Measurements from ENCODE around the gene POLRMT. TPM values are rescaled to one million over a fixed set of nuclear protein-coding genes. Genes with fewer than 3 reads are reported as not detected.

Gene POLRMT
- total RNA-seq, 4 donors from 2014 or later: 17.3 to 33.8 (median 30.1) TPM

- no peak for ATAC-seq (ENCODE audit: low FRiP score)
- no peak for DNase-seq (ENCODE audit: low spot score)
- TF ChIP-seq CTCF (IDR thresholded peaks at IDR 0.05): no peak
These were observed 37.1 kb downstream of the POLRMT start for GRCh38 chr19:596263-596655.

- no peak for TF ChIP-seq CTCF (IDR thresholded peaks at IDR 0.05)
- ATAC-seq (ENCODE audit: low FRiP score) (no peak), DNase-seq (ENCODE audit: low spot score) (no peak)
These were observed 37.7 kb downstream of the POLRMT start for GRCh38 chr19:595326-596262.

- no peak for TF ChIP-seq CTCF (IDR thresholded peaks at IDR 0.05)
- no peak for DNase-seq (ENCODE audit: low spot score)
- ATAC-seq (ENCODE audit: low FRiP score): no peak
These were observed 39.0 kb downstream of the POLRMT start for GRCh38 chr19:594265-594870.

- DNase-seq (ENCODE audit: low spot score) (no peak), ATAC-seq (ENCODE audit: low FRiP score) (no peak)
- TF ChIP-seq CTCF (IDR thresholded peaks at IDR 0.05): no peak
These were observed 39.8 kb downstream of the POLRMT start for GRCh38 chr19:593505-593904.

GRCh38 chr19:593055-593454 is 40.3 kb downstream of the POLRMT start:
- TF ChIP-seq CTCF (IDR thresholded peaks at IDR 0.05): no peak
- ATAC-seq (ENCODE audit: low FRiP score) (no peak), DNase-seq (ENCODE audit: low spot score) (no peak)

- ATAC-seq (ENCODE audit: low FRiP score) (no peak), DNase-seq (ENCODE audit: low spot score) (no peak)
- no peak for TF ChIP-seq CTCF (IDR thresholded peaks at IDR 0.05)
These were observed 41.2 kb downstream of the POLRMT start for GRCh38 chr19:592101-592500.

All from omental fat pad (tissue), 4 donors.